Keratinocyte (primary cell): ENCODE measurements around the gene PDIA6. TPM values are rescaled to one million over a fixed set of nuclear protein-coding genes. Genes with fewer than 3 reads are reported as not detected.

Experiments
- DNase-seq: peaks from one replicate; pipeline ENCODE4 v3.0.0-alpha.2; 2011; ENCODE audit warnings: low read depth, missing footprints, low spot score
- FAIRE-seq: peaks from 2 replicates; lab custom pipeline; 2011; peaks lifted over from hg19 to GRCh38; lab: Jason Lieb, UNC
- H2AFZ ChIP-seq: 2 replicates; pipeline ENCODE4 v1.6.0; 2012; ENCODE audit warnings: low read length, control low read depth, inconsistent platforms; ENCODE audit not compliant: control insufficient read depth
- H3K27ac ChIP-seq: 2 replicates; pipeline ENCODE4 v1.5.1; 2011; ENCODE audit warnings: low read length; ENCODE audit not compliant: control insufficient read depth, insufficient read depth
- H3K27me3 ChIP-seq: 3 replicates; pipeline ENCODE4 v1.6.0; 2011; ENCODE audit warnings: low read length; ENCODE audit not compliant: control insufficient read depth, insufficient read depth; ENCODE audit errors: extremely low read depth
- H3K36me3 ChIP-seq, 2 experiments: 2 replicates in 1 of 2; 3 replicates in 1 of 2; pipeline ENCODE4 v1.5.1; 2011; ENCODE audit warnings: low read length in 2 of 2, mild to moderate bottlenecking in 1 of 2; ENCODE audit not compliant: control insufficient read depth in 2 of 2, insufficient read depth in 2 of 2; ENCODE audit errors: extremely low read depth in 1 of 2
- H3K4me1 ChIP-seq: 3 replicates; pipeline ENCODE4 v1.5.1; 2011; ENCODE audit warnings: low read length; ENCODE audit not compliant: control insufficient read depth, insufficient read depth; ENCODE audit errors: extremely low read depth
- H3K4me2 ChIP-seq: 3 replicates; pipeline ENCODE4 v1.6.0; 2011; ENCODE audit warnings: low read depth, low read length; ENCODE audit not compliant: control insufficient read depth, insufficient read depth; ENCODE audit errors: extremely low read depth
- H3K4me3 ChIP-seq, 3 experiments: fragments of 200-600 bp in 1 of 3; sonication (generic) in 1 of 3; 2 replicates in 2 of 3; 3 replicates in 1 of 3; pipeline ENCODE4 v1.5.1; 2011 to 2016; ENCODE audit warnings: low read length in 3 of 3, mild to moderate bottlenecking in 3 of 3, control low read depth in 2 of 3, inconsistent platforms in 1 of 3, low read depth in 1 of 3, mixed read lengths in 1 of 3, mixed run types in 1 of 3, moderate library complexity in 1 of 3; ENCODE audit not compliant: control insufficient read depth in 2 of 3, insufficient read depth in 2 of 3; ENCODE audit errors: extremely low read depth in 1 of 3
- H3K79me2 ChIP-seq: 2 replicates; pipeline ENCODE4 v1.6.0; 2012; ENCODE audit warnings: low read length; ENCODE audit not compliant: control insufficient read depth, insufficient read depth
- H3K9ac ChIP-seq: 3 replicates; pipeline ENCODE4 v1.6.0; 2011; ENCODE audit warnings: low read length; ENCODE audit not compliant: control insufficient read depth, insufficient read depth; ENCODE audit errors: extremely low read depth
- H3K9me1 ChIP-seq: 3 replicates; pipeline ENCODE4 v1.6.0; 2011; ENCODE audit warnings: low read length; ENCODE audit not compliant: control insufficient read depth, insufficient read depth; ENCODE audit errors: extremely low read depth
- H3K9me3 ChIP-seq: 2 replicates; pipeline ENCODE4 v1.5.1; 2012; ENCODE audit warnings: low read depth, low read length; ENCODE audit not compliant: control insufficient read depth
- H4K20me1 ChIP-seq: 3 replicates; pipeline ENCODE4 v1.6.0; 2011; ENCODE audit warnings: low read length; ENCODE audit not compliant: control insufficient read depth, insufficient read depth; ENCODE audit errors: extremely low read depth
- CTCF ChIP-seq, 3 experiments: IDR thresholded peaks in 1 of 3; conservative IDR thresholded peaks in 1 of 3; optimal IDR thresholded peaks in 1 of 3; 2 replicates in 2 of 3; 3 replicates in 1 of 3; pipeline versions ENCODE3 to v1.5.1; 2011; ENCODE audit warnings: low read length in 3 of 3, mild to moderate bottlenecking in 3 of 3, moderate library complexity in 2 of 3, control low read depth in 1 of 3, inconsistent platforms in 1 of 3; ENCODE audit not compliant: insufficient read depth in 2 of 3; ENCODE audit errors: extremely low read depth in 1 of 3
- EZH2 ChIP-seq: IDR thresholded peaks from one replicate; pipeline ENCODE4 v1.6.1; 2012; ENCODE audit warnings: inconsistent platforms, mild to moderate bottlenecking, low read length, moderate library complexity
- dilution Hi-C: fragments of 300-500 bp; cut with MboI; formaldehyde crosslinking; loops from one replicate; pipeline ENCODE4 v1.7.0; 2020; ENCODE audit warnings: low sequenced_read_pairs; ENCODE audit not compliant: extremely low pct_ligation_motif_present
- polyA plus RNA-seq, 5 experiments: library from polyadenylated mRNA; depleted of rRNA in 3 of 5; stranded (reverse) in 3 of 5; stranded (forward) in 1 of 5; unstranded in 1 of 5; fragments of >200 nt; gene quantifications; 1 replicate in 1 of 5; 2 replicates in 3 of 5; 3 replicates in 1 of 5; pipeline versions ENCODE4 v1.2.1 to v1.2.3, GENCODE V29; 2011 to 2012; ENCODE audit warnings: missing spikeins in 2 of 5, low read depth in 1 of 5, low replicate concordance in 1 of 5

The PDIA6 gene
- polyA plus RNA-seq, 1 donor (not counting 4 experiments of a cell fraction or from before 2014, with no cell fraction given): 310 TPM

GRCh38 chr2:10764096-10764785 lies 48.3 kb downstream of the PDIA6 start:
- FAIRE-seq: no peak

GRCh38 chr2:10763461-10763800 lies 49.2 kb downstream of the PDIA6 start:
- DNase-seq: no peak
- H3K79me2 ChIP-seq: no peaks in the 10 kb centered on the region
- TF ChIP-seq CTCF (optimal IDR thresholded peaks at IDR 0.05 in 1 of 3, IDR thresholded peaks at IDR 0.05 in 1 of 3, conservative IDR thresholded peaks at IDR 0.05 in 1 of 3; ENCODE audit: extremely low read depth in 1 of 3, insufficient read depth in 2 of 3, low read length in 3 of 3) (no peak), EZH2 (no peak)
- H3K27me3 ChIP-seq: peaks cover 10% of the 10 kb centered on the region
- H3K4me1 ChIP-seq: no peaks in the 10 kb centered on the region
- H3K36me3 ChIP-seq: no peaks in the 10 kb centered on the region
- H4K20me1 ChIP-seq: no peaks in the 10 kb centered on the region
- no peak overlapping the region for H3K4me3 ChIP-seq
- no peak overlapping the region for H3K4me2 ChIP-seq
- H3K9me3 ChIP-seq: no peaks in the 10 kb centered on the region
- dilution Hi-C loops: no loop called here
- H3K9me1 ChIP-seq: no peaks in the 10 kb centered on the region
- no peak overlapping the region for H3K9ac ChIP-seq
- no peak overlapping the region for H3K27ac ChIP-seq
- FAIRE-seq: no peak
- H2AFZ ChIP-seq: no peak overlapping the region

More at GRCh38 chr2:10764096-10764785, 48.3 kb downstream of the PDIA6 start:
- no peak overlapping the region for H3K27ac ChIP-seq
- H3K4me1 ChIP-seq: no peaks in the 10 kb centered on the region
- H3K9me1 ChIP-seq: no peaks in the 10 kb centered on the region
- H3K9me3 ChIP-seq: no peaks in the 10 kb centered on the region
- dilution Hi-C loops: no loop called here
- H3K27me3 ChIP-seq: peaks cover 10% of the 10 kb centered on the region
- TF ChIP-seq EZH2: no peak
- no peak for TF ChIP-seq CTCF (optimal IDR thresholded peaks at IDR 0.05 in 1 of 3, IDR thresholded peaks at IDR 0.05 in 1 of 3, conservative IDR thresholded peaks at IDR 0.05 in 1 of 3; ENCODE audit: extremely low read depth in 1 of 3, insufficient read depth in 2 of 3, low read length in 3 of 3)
- H3K9ac ChIP-seq: no peak overlapping the region
- H3K79me2 ChIP-seq: no peaks in the 10 kb centered on the region
- no peaks in the 10 kb centered on the region for H4K20me1 ChIP-seq
- H3K4me2 ChIP-seq: no peak overlapping the region
- DNase-seq: no peak
- no peak overlapping the region for H2AFZ ChIP-seq
- no peaks in the 10 kb centered on the region for H3K36me3 ChIP-seq
- H3K4me3 ChIP-seq: no peak overlapping the region
